Endothelial cell of umbilical vein (primary cell): ENCODE results near the gene TMEM174. TPM values are rescaled to one million over a fixed set of nuclear protein-coding genes. Genes with fewer than 3 reads are reported as not detected.

ENCODE experiments used
- BruUV-seq: library from RNA; stranded (reverse); fragments of 400-500 nt; replicated peaks from 2 replicates; lab custom pipeline; 2021; lab: Mats Ljungman, UMichigan
- CTCF ChIA-PET: fragments of 300-600, 350-600 bp; sonication (Branson Sonifier 250); formaldehyde crosslinking; loops from one replicate; lab custom pipeline; 2021; ENCODE audit warnings: antibody characterized with exemption, inconsistent platforms; lab: Charles Lee
- POLR2A ChIA-PET: fragments of 300-600, 350-600 bp; sonication (Branson Sonifier 250); formaldehyde crosslinking; loops from one replicate; lab custom pipeline; 2021; ENCODE audit warnings: antibody characterized with exemption, inconsistent platforms; lab: Charles Lee
- DNase-seq: peaks from one replicate; pipeline ENCODE4 v3.0.0-alpha.2; 2011; ENCODE audit warnings: low read depth, low spot score
- FAIRE-seq: peaks from 2 replicates; lab custom pipeline; 2011; peaks lifted over from hg19 to GRCh38; lab: Jason Lieb, UNC
- H2AFZ ChIP-seq: 2 replicates; pipeline ENCODE4 v1.6.0; 2012; ENCODE audit warnings: low read depth, low read length, control low read depth, inconsistent platforms
- H3K27ac ChIP-seq: 2 replicates; pipeline ENCODE4 v1.5.1; 2011; ENCODE audit warnings: low read depth, mild to moderate bottlenecking, control low read depth, low read length, moderate library complexity; ENCODE audit not compliant: insufficient read depth
- H3K27me3 ChIP-seq, 2 experiments: 2 replicates each; pipeline versions ENCODE4 v1.6.0 to v1.6.1; 2011; ENCODE audit warnings: low read length in 2 of 2, mixed read lengths in 1 of 2; ENCODE audit not compliant: control insufficient read depth in 2 of 2, insufficient read depth in 2 of 2
- H3K36me3 ChIP-seq, 2 experiments: 2 replicates in 1 of 2; 3 replicates in 1 of 2; pipeline ENCODE4 v1.5.1; 2011; ENCODE audit warnings: low read length in 2 of 2, mild to moderate bottlenecking in 1 of 2, moderate library complexity in 1 of 2; ENCODE audit not compliant: control insufficient read depth in 2 of 2, insufficient read depth in 2 of 2; ENCODE audit errors: extremely low read depth in 1 of 2
- H3K4me1 ChIP-seq: 3 replicates; pipeline ENCODE4 v1.5.1; 2011; ENCODE audit warnings: mild to moderate bottlenecking, low read length; ENCODE audit not compliant: control insufficient read depth, insufficient read depth; ENCODE audit errors: extremely low read depth
- H3K4me2 ChIP-seq: 2 replicates; pipeline ENCODE4 v1.6.1; 2011; ENCODE audit warnings: low read length, control low read depth, mixed read lengths; ENCODE audit not compliant: insufficient read depth
- H3K4me3 ChIP-seq, 3 experiments: fragments of 200-600 bp in 1 of 3; sonication (generic), shearing (Covaris generic) in 1 of 3; replicated peaks in 1 of 3; 2 replicates each; pipeline ENCODE4 v1.5.1; 2011 to 2016; ENCODE audit warnings: control low read depth in 3 of 3, low read length in 3 of 3, mild to moderate bottlenecking in 2 of 3, inconsistent platforms in 1 of 3, low read depth in 1 of 3, moderate library complexity in 1 of 3; ENCODE audit not compliant: insufficient read depth in 1 of 3
- H3K79me2 ChIP-seq: 2 replicates; pipeline ENCODE4 v1.6.0; 2012; ENCODE audit warnings: low read length, inconsistent platforms; ENCODE audit not compliant: control insufficient read depth, insufficient read depth
- H3K9ac ChIP-seq: replicated peaks from 2 replicates; pipeline ENCODE3; 2011; ENCODE audit warnings: low read length, control low read depth; ENCODE audit not compliant: insufficient read depth; ENCODE audit errors: extremely low read depth
- H3K9me1 ChIP-seq: replicated peaks from 3 replicates; pipeline ENCODE4 v1.6.0; 2011; ENCODE audit warnings: mild to moderate bottlenecking, low read length; ENCODE audit not compliant: control insufficient read depth, insufficient read depth; ENCODE audit errors: extremely low read depth
- H3K9me3 ChIP-seq: replicated peaks from 2 replicates; pipeline ENCODE4 v1.5.1; 2012; ENCODE audit warnings: low read length, inconsistent platforms; ENCODE audit not compliant: control insufficient read depth, insufficient read depth
- H4K20me1 ChIP-seq: replicated peaks from 2 replicates; pipeline ENCODE3; 2011; ENCODE audit warnings: mild to moderate bottlenecking, low read length; ENCODE audit not compliant: control insufficient read depth, insufficient read depth; ENCODE audit errors: extremely low read depth
- CTCF ChIP-seq, 2 donors: IDR thresholded peaks; 1 replicate in 1 of 2; 2 replicates in 1 of 2; pipeline ENCODE4 v1.5.1; 2011; ENCODE audit warnings: low read length in 2 of 2, mild to moderate bottlenecking in 2 of 2, moderate library complexity in 2 of 2, control low read depth in 1 of 2, inconsistent platforms in 1 of 2, low read depth in 1 of 2; ENCODE audit not compliant: insufficient read depth in 1 of 2; ENCODE audit errors: extremely low read depth in 1 of 2
- EZH2 ChIP-seq: IDR thresholded peaks from 2 replicates; pipeline ENCODE4 v1.6.1; 2012; ENCODE audit warnings: borderline replicate concordance, low read depth, mild to moderate bottlenecking, moderate library complexity, low read length, inconsistent platforms; ENCODE audit not compliant: severe bottlenecking
- FOS ChIP-seq: IDR thresholded peaks from 2 replicates; pipeline ENCODE4 v1.6.1; 2011; ENCODE audit warnings: mild to moderate bottlenecking, low read length, moderate library complexity, borderline replicate concordance; ENCODE audit not compliant: insufficient read depth
- GATA2 ChIP-seq: IDR thresholded peaks from 2 replicates; pipeline ENCODE4 v1.7.0; 2011; ENCODE audit warnings: low read depth, mild to moderate bottlenecking, moderate library complexity, mixed read lengths, low read length; ENCODE audit not compliant: insufficient read length, insufficient read depth
- JUN ChIP-seq: IDR thresholded peaks from 2 replicates; pipeline ENCODE4 v1.6.1; 2011; ENCODE audit warnings: borderline replicate concordance, low read depth; ENCODE audit not compliant: insufficient read length, insufficient read depth
- MAX ChIP-seq: IDR thresholded peaks from 2 replicates; pipeline ENCODE4 v1.6.1; 2011; ENCODE audit not compliant: insufficient read depth, insufficient read length
- MYC ChIP-seq: IDR thresholded peaks from one replicate; pipeline ENCODE4 v1.6.1; 2011; ENCODE audit warnings: mild to moderate bottlenecking, low read depth, low read length
- POLR2A ChIP-seq: IDR thresholded peaks from 2 replicates; pipeline ENCODE4 v1.6.1; 2012; ENCODE audit warnings: low read depth, mild to moderate bottlenecking, control low read depth, low read length
- POLR2AphosphoS5 ChIP-seq: IDR thresholded peaks from 2 replicates; pipeline ENCODE4 v1.6.1; 2012; ENCODE audit warnings: low read depth, mild to moderate bottlenecking, control low read depth, low read length, moderate library complexity; ENCODE audit not compliant: insufficient read depth
- dilution Hi-C: fragments of 300-500 bp; cut with MboI; formaldehyde crosslinking; loops from one replicate; pipeline ENCODE4 v1.15.0; 2019; ENCODE audit warnings: low sequenced_read_pairs; ENCODE audit not compliant: extremely low pct_ligation_motif_present
- intact Hi-C: fragments of 100-400 bp; cut with micrococcal nuclease; formaldehyde crosslinking; loops from one replicate; pipeline ENCODE4 v1.10.0; 2022
- polyA plus RNA-seq, 4 experiments: library from polyadenylated mRNA; depleted of rRNA in 3 of 4; stranded (reverse) in 3 of 4; unstranded in 1 of 4; fragments of >200 nt; gene quantifications; 2 replicates each; pipeline versions ENCODE4 v1.2.1 to v1.2.3, GENCODE V29; 2011 to 2012; ENCODE audit warnings: missing spikeins in 1 of 4
- total RNA-seq: library from RNA; stranded (reverse); gene quantifications from 2 replicates; pipeline ENCODE4 v1.2.3, GENCODE V29; 2021

TMEM174 gene
- total and polyA plus RNA-seq, 2 donors (not counting 3 experiments of a cell fraction or from before 2014, with no cell fraction given): not detected

GRCh38 chr5:73188764-73189531 lies 16.0 kb downstream of the TMEM174 start:
- CTCF ChIA-PET: interaction anchor here (0.8 to 1.5 kb wide), 7 partner anchors 12 to 262 kb away, joined by 3 to 6 read pairs (median 3); no protein-coding TSS in a partner anchor
- no peak overlapping the region for H3K4me3 ChIP-seq

More at GRCh38 chr5:73188764-73189531, 16.0 kb downstream of the TMEM174 start:
- FAIRE-seq: no peak
- POLR2A ChIA-PET: no interaction called here
- Histone ChIP-seq H3K4me1 (no peaks in the 10 kb centered on the region), H3K9ac (no peak overlapping the region), H3K9me1 (no peaks in the 10 kb centered on the region), H2AFZ (no peak overlapping the region), H3K79me2 (no peaks in the 10 kb centered on the region), H3K27me3 (peaks cover 30 to 34% of the 10 kb centered on the region in 2 experiments), H3K4me2 (no peak overlapping the region), H3K36me3 (no peaks in the 10 kb centered on the region), H3K27ac (no peak overlapping the region), H3K9me3 (peaks cover 2% of the 10 kb centered on the region), H4K20me1 (no peaks in the 10 kb centered on the region)
- dilution Hi-C loops (no loop called here), intact Hi-C loops (no loop called here)
- no peak for DNase-seq
- TF ChIP-seq MAX (no peak), POLR2AphosphoS5 (no peak), MYC (no peak), POLR2A (no peak), FOS (no peak), EZH2 (no peak), CTCF (IDR thresholded peaks at IDR 0.05; ENCODE audit: extremely low read depth in 1 of 2, insufficient read depth in 1 of 2, low read depth in 1 of 2, low read length in 2 of 2) (no peak), GATA2 (no peak), JUN (no peak)
- BruUV-seq: no TSS peak
